ENCODE data around the gene TMEM161A. TPM values are rescaled to one million over a fixed set of nuclear protein-coding genes. Genes with fewer than 3 reads are reported as not detected.

TMEM161A gene
- total RNA-seq, 4 donors from 2014 or later, result 23.4 to 31.8 (median 27.9) TPM

DNA sequence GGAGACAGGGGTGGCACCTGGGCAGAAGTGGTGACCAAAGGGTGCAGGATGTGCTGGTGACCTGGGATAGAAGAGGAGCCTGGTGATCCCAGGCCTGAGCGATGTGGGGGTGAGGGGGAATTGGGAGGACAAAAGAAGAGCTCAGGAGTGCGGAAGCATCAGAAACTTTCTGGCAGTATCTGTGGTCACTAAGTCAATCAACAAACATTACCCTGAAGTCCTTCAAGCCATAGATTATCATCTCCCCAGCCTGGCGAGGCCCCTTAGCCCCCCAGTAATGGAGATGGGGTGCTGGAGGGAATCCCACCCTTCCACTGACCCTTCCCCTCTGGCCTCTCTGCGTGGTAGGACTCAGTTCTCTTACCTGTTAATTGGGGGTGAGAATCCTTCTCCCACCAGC, 21.3 kb upstream of the TMEM161A start:
- Histone ChIP-seq H3K4me1 (no peaks in the 10 kb centered on the region), H3K27me3 (no peaks in the 10 kb centered on the region), H3K9me3 (no peaks in the 10 kb centered on the region), H3K27ac (no peak overlapping the region), H3K36me3 (no peaks in the 10 kb centered on the region), H3K4me3 (no peak overlapping the region)
- TF ChIP-seq EP300 (IDR thresholded peaks at IDR 0.05) (no peak), POLR2A (IDR thresholded peaks at IDR 0.05) (no peak), POLR2AphosphoS5 (IDR thresholded peaks at IDR 0.05) (no peak)
- TF ChIP-seq, protein P1, sequence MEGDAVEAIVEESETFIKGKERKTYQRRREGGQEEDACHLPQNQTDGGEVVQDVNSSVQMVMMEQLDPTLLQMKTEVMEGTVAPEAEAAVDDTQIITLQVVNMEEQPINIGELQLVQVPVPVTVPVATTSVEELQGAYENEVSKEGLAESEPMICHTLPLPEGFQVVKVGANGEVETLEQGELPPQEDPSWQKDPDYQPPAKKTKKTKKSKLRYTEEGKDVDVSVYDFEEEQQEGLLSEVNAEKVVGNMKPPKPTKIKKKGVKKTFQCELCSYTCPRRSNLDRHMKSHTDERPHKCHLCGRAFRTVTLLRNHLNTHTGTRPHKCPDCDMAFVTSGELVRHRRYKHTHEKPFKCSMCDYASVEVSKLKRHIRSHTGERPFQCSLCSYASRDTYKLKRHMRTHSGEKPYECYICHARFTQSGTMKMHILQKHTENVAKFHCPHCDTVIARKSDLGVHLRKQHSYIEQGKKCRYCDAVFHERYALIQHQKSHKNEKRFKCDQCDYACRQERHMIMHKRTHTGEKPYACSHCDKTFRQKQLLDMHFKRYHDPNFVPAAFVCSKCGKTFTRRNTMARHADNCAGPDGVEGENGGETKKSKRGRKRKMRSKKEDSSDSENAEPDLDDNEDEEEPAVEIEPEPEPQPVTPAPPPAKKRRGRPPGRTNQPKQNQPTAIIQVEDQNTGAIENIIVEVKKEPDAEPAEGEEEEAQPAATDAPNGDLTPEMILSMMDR (IDR thresholded peaks at IDR 0.05), result no peak
- no peak for DNase-seq (ENCODE audit: low spot score in 2 of 2)
- 90% methylated on average over 4 of the region's 4 CpGs for WGBS

GRCh38 chr19:19157808-19158207, 19.5 kb upstream of the TMEM161A start:
- no peaks in the 10 kb centered on the region for H3K9me3 ChIP-seq
- H3K4me3 ChIP-seq, result no peak overlapping the region
- DNase-seq (ENCODE audit: low spot score in 2 of 2), result no peak
- H3K4me1 ChIP-seq, result no peaks in the 10 kb centered on the region
- no peak for TF ChIP-seq POLR2A (IDR thresholded peaks at IDR 0.05)
- no peak for TF ChIP-seq POLR2AphosphoS5 (IDR thresholded peaks at IDR 0.05)
- TF ChIP-seq, protein P1 (IDR thresholded peaks at IDR 0.05), result no peak
- no peak for TF ChIP-seq EP300 (IDR thresholded peaks at IDR 0.05)
- H3K36me3 ChIP-seq, result no peaks in the 10 kb centered on the region
- no peak overlapping the region for H3K27ac ChIP-seq
- WGBS, result 83% methylated on average over 6 of the region's 6 CpGs
- no peaks in the 10 kb centered on the region for H3K27me3 ChIP-seq

DNA sequence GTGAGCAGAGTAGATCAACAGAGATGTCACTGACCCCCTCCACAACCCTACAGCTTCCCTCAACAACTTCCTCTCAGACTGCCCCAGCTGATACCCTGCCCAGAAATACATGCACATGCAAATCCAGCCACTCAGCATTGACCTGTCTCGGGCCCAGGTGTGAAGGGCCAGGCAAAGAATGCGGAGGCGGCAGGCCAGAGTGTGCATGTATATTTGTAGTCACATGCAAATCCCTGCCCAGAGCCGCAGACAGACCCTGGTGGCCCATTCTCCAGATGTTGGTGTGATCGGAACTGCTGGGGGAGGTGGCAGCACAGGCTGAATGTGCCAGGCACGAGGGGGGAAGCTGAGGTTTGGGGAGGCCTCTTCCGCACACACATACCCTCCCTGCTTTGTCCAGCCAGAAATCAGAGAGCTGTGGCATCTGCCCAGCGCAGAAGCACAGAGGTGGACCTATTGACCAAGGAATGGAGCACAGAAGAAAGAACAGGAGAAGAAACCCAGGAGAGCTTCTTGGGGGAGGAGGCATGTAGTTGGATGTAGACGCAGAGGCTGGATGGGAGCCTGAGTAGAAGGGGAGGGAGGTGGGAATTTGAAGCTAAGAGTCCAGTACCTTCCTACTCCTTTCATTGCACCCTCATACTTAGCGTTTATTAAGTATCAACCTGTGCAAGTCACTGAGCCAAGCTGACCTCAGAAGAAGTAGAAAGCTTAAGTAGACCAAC, 17.4 kb upstream of the TMEM161A start:
- DNase-seq (ENCODE audit: low spot score in 2 of 2), result no peak
- no peaks in the 10 kb centered on the region for H3K36me3 ChIP-seq
- no peak overlapping the region for H3K27ac ChIP-seq
- H3K27me3 ChIP-seq, result no peaks in the 10 kb centered on the region
- no peak overlapping the region for H3K4me3 ChIP-seq
- TF ChIP-seq, protein P1 (IDR thresholded peaks at IDR 0.05), result no peak
- no peak for TF ChIP-seq POLR2AphosphoS5 (IDR thresholded peaks at IDR 0.05)
- no peak for TF ChIP-seq EP300 (IDR thresholded peaks at IDR 0.05)
- TF ChIP-seq POLR2A (IDR thresholded peaks at IDR 0.05), result no peak
- H3K4me1 ChIP-seq, result no peaks in the 10 kb centered on the region
- no peaks in the 10 kb centered on the region for H3K9me3 ChIP-seq
- WGBS, result 90% methylated on average over 10 of the region's 10 CpGs

GRCh38 chr19:19154768-19155494, 16.7 kb upstream of the TMEM161A start:
- Histone ChIP-seq H3K27ac (no peak overlapping the region), H3K27me3 (no peaks in the 10 kb centered on the region), H3K4me1 (no peaks in the 10 kb centered on the region), H3K36me3 (no peaks in the 10 kb centered on the region), H3K9me3 (no peaks in the 10 kb centered on the region), H3K4me3 (no peak overlapping the region)
- TF ChIP-seq POLR2AphosphoS5 (IDR thresholded peaks at IDR 0.05), result no peak
- TF ChIP-seq POLR2A (IDR thresholded peaks at IDR 0.05), result no peak
- no peak for TF ChIP-seq EP300 (IDR thresholded peaks at IDR 0.05)
- TF ChIP-seq, protein P1 (IDR thresholded peaks at IDR 0.05), result no peak
- 93% methylated on average over 6 of the region's 6 CpGs for WGBS
- DNase-seq (ENCODE audit: low spot score in 2 of 2), result no peak

GRCh38 chr19:19152668-19153384, 14.5 kb upstream of the TMEM161A start:
- no peak for TF ChIP-seq POLR2AphosphoS5 (IDR thresholded peaks at IDR 0.05)
- no peak for TF ChIP-seq POLR2A (IDR thresholded peaks at IDR 0.05)
- TF ChIP-seq, protein P1 (IDR thresholded peaks at IDR 0.05), result no peak
- TF ChIP-seq EP300 (IDR thresholded peaks at IDR 0.05), result no peak
- no peak for DNase-seq (ENCODE audit: low spot score in 2 of 2)
- Histone ChIP-seq H3K4me1 (no peaks in the 10 kb centered on the region), H3K9me3 (no peaks in the 10 kb centered on the region), H3K4me3 (no peak overlapping the region), H3K27me3 (no peaks in the 10 kb centered on the region), H3K36me3 (peaks cover 19% of the 10 kb centered on the region), H3K27ac (no peak overlapping the region)
- 87% methylated on average over 13 of the region's 13 CpGs for WGBS
